GM19397 (cell line): ENCODE measurements around the gene ETDC.
"Not testable (repeated sequence)": the region's sequence is repeated elsewhere in the genome, so short reads cannot be mapped to it uniquely, and the experiment has no call there.

Experiments used
- ATAC-seq: cut with Tn5 transposase; IDR thresholded peaks from one replicate; pipeline ENCODE4 v1.9.1; 2021; ENCODE audit warnings: mild to moderate bottlenecking, moderate library complexity; ENCODE audit not compliant: unreplicated experiment

The ETDC gene

DNA sequence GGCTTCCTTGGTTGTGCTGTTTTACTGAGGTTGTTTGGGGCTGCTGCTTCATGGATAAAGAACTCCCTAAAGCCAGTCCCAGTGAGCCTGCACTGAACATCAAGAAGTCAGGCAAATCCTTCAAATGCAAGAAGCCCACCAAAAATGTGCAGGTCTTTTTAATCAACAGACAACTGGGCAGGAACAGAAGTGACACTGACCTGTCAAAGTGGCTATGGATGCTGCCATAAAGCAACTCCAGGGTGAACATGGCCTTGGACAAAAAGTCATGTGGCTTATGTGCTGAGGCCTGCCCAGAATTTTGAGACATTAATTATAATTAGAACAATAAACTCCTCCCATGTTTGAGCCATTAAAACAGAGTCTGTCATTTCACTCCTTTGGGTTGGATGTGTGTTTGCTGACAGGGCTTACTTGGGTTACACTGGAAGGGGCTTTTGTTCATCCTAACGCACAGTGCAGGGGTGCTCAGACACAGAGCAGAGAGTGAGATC, at the start of gene ETDC:
Gene ETDC, plus strand, starts transcription at position 51 of the 494 bp plus-strand sequence. Its CDS starts 0 bp downstream, at position 51.
- ATAC-seq: no peak

DNA sequence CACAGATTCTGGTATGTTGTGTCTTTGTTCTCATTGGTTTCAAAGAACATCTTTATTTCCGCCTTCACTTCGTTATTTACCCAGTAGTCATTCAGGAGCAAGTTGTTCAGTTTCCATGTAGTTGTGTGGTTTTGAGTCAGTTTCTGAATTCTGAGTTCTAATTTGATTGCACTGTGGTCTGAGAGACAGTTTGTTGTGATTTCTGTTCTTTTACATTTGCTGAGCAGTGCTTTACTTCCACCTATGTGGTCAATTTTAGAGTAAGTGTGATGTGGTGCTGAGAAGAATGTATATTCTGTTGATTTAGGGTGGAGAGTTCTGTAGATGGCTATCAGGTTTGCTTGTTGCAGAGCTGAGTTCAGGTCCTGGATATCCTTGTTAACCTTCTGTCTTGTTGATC, 48.3 kb upstream of the ETDC start:
- ATAC-seq: not testable (repeated sequence)

DNA sequence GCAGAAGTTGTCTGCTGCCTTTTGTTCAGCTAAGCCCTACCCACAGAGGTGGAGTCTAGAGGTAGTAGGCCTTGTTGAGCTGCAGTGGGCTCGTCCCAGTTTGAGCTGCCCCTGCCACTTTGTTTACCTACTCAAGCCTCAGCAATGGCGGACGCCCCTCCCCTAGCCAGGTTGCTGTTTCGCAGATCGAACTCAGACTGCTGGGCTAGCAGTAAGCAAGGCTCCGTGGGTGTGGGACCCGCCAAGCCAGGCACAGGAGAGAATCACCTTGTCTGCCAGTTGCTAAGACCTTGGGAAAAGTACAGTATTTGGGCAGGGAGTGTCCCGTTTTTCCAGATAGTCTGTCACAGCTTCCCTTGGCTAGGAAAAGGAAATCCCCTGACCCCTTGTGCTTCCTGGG, 45.9 kb upstream of the ETDC start:
- ATAC-seq: not testable (repeated sequence)

DNA sequence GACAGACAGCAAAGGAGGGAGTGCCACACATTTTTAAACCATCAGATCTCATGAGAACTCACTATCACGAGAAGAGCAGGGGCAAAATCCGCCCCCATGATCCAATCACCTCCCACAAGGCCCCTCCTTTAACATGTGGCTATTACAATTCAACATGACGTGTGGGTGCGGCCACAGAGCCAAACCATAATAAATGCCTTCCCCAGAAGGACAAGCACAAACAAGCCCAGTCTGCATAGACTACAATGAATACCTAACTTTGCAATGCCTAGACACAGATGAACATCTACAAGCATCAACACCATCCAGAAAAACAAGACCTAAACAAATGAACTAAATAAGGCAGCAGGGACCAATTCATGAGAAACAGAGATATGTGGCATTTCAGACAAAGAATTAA, 45.1 kb upstream of the ETDC start:
- no peak for ATAC-seq

DNA sequence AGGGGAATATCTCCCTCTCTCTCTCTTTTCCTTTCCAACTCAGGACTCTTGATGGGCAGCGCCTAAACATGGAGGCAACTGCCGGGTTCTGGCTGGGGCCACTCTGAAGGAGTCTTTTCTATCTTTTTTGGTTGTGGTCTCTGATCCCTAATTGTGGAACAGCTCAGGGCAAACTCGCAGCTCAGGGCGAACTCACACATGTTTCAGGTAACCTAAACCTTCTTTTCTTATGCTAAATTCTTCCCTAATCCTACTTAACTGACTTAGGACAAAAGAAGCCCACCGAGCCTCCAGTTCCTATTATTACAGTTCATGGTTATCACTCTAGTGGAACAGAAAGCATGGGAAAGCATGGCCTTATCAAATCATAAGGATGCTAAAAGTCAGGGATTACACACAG, 36.1 kb upstream of the ETDC start:
- ATAC-seq: no peak

DNA sequence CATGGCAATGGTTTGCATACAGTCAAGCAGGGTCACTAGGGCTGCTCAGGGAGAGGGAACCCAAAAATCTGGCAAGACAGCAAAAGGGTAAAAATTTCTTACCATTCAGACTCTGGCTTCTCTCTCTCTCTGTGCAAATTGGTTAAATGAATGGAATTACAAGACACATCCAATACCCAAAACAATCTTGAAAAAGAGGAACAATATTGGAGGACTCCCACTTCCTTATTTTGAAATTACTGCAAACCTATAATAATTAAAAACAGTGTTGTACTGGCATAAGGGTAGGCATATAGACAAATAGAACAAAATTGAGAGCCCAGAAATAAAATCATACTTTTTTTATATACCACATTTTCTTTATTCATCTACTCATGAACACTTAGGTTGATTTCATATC, 33.3 kb upstream of the ETDC start:
- no peak for ATAC-seq

DNA sequence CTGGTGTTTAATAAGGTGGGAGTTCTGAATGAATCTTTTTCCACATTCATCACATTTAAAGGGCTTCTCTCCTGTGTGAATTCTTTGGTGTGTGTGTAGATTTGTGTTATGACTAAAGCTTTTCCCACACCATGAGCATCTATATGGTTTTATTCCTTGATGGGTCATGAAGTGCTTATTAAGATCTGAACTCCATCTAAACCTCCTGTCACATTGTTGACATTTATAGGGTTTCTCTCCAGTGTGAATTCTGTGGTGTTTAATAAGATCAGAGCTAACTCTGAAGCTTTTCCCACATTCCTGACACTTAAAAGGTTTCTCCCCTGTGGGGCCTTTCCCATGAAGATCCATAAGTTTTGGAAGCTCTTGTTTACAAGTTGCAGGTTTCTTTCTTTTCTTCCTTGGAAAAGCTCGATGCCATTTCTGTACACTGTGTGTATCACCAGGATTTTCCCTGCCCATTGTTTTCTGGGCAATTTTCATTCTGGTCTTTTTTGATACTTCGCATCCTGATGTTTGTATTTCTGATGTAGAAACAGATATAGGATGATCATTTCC, 21.9 kb upstream of the ETDC start:
- ATAC-seq: no peak

DNA sequence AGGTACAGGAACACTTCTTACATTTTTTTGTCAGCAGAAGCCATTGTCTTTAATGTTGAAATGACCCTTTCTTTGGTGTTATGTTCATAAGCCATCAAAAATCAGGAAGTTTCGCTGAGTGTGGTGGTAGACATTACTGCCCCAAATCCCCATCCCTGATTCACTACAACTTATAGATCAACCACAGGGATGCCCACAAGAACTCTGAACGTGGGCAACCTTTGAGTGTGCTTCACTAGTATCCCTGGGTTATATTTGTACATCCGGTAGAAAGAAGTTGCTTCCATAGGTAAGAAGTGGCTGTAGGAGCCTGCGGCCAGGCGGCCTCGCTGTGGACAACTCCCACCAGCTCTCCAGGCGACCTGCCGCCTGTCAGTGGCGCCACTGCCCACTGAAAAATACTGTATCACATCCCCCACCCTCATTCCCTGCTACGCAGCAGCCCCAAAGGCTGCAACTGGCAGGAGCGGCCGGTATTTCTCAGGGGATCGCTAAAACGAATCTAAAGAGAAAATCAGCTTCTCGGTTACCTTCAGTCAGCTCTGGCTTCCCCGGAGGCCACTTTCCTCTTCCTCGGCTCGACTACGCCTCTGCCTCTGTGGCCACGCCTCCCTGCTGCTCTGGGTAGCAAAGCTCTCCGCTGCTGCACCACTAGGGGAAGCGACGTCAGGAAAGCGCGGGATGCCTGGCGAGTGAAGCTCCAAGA, 13.9 kb upstream of the ETDC start:
- ATAC-seq: peak; percentile 99

DNA sequence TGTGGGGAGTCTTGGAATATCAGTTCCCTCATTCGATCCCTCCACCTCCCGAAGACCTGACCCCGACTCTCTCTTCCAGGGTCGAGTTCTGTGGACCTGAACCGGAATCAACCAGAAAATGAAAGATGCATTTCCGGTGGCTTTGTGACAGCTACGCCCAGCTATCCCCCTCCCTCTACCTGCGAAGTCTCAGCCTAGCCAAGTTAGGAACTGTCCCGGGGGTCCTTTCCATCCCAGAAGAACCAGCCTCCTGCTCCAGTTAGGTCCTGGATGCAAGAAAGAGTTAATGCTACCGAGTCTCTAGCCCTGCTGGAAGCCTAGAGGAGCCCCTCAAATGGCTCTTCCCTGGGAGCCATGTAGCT, 13.4 kb upstream of the ETDC start:
- peak; percentile 70 for ATAC-seq

DNA sequence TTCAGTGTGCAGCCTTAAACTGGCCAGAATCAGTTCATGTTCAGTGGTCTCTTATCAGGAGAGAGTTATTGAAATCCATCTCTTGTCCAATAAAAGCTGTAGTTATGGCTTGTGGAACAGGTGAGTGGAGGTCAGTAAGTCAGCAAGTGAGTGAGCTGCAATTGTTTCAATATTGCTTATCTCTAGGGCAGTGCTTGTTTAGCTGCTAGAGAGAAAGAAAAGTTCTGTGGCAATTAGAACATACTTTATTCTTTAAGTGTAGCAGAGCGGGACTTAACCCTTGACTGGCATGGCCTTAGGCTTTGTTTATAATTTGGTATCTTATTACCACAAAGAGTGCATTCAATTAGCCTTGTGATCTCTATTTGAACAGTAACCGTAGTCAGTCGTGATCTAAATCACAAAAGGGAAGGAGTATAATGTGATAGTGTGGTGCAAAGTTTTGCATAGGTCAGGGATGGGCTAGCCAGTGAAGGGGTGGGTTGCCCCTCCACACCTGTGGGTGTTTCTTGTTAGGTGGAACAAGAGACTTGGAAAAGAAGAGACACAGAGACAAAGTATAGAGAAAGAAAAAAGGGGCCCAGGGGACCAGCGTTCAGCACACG, 6.9 kb upstream of the ETDC start:
- ATAC-seq: no peak

DNA sequence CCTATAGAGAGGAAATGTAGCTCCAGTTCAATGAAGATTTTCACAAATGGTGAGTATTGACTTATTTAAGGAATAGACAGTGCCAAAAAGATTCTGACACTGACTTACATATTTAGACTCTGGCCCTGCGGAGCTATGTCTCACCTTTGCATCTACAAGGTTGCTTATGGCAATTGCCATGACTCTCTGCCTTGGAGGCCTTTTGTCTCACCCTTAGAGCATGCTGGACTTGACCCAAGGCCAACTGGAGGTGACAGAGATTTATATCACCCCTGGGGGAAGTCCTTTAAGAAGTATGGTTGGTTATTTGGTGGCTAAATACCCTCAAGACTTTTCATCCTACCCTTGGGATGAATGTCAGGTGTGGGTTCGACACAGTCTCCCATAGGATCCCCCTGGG, 4.5 kb upstream of the ETDC start:
- ATAC-seq: no peak

DNA sequence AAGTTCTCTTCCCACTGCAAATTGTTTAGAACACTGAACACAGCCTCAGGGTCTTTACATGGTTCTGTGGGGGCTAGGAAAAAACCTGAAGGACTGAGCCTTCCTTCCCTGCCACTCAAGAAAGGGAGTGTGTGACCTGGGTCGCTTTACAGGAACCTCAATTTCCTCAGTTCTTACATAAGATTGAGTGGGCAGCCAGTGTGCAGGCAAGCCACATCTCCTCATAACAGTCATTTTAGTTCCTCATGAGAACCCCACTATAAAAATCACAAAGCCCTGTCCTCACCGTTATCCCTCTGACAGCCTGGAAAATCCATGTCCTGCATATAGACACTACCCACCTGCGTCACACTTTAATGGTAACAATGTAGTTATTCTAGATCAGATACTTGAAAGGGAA, 2.1 kb upstream of the ETDC start:
- ATAC-seq: no peak

DNA sequence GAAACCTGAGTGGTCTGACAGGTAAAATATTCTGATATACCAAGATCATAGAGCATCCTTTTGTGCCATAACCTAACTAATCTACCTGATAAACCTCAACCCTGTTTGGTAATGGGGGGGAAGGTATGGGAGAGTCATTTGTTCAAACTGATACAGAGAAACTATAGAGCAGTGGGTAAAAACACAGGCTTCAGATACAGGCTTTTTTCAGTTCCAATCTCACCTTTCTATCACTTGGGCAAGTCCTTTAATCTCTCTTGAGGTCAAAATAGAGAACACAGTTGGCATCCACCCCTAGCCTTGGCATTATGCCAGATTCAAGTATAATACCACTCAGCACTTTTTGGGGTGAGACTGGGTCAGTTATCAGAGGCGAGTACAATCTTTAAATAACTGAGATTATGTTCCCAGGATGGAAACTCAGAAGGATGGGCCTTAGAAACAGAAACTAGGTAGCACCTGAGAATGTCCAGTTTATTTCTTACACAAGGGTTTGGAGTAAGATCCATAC, 880 bp upstream of the ETDC start:
- ATAC-seq: no peak

DNA sequence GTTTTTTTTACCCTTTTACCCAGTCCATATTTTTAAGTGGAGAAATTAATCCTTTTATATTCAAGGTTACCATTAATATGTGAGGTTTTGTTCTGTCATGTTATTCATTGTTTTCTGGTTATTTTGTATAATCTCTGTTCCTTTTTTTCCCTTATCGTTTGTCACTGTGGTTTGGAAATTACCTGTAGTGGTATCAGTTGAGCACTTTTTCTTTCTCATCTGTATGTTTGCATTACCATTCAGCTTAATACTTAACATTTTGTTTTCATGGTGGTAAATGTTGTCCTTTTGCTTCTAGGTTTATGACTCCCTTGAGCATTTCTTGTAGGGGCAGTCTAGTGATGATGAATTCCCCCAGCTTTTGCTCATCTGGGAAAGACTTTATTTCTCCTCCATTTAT, 6.6 kb downstream of the ETDC start:
- no peak for ATAC-seq

DNA sequence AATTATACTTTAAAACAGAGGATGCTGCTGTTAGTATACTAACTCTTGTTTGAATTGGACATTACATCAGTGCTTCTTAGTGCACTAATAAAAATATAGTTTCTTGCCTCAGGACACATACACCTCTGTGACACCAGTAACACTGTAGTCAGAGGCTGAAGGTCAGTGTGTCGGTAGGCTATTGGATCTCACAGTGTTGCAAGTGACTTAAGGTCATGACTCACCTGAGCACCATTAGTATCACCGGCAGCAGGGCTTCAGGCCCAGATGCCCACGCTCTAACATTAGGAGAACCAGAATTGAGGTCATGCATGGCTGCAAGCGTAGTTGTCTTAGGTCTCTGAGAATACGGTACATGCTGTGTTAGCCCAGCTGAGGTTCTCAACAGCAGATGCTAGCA, 15.2 kb downstream of the ETDC start:
- ATAC-seq: no peak

DNA sequence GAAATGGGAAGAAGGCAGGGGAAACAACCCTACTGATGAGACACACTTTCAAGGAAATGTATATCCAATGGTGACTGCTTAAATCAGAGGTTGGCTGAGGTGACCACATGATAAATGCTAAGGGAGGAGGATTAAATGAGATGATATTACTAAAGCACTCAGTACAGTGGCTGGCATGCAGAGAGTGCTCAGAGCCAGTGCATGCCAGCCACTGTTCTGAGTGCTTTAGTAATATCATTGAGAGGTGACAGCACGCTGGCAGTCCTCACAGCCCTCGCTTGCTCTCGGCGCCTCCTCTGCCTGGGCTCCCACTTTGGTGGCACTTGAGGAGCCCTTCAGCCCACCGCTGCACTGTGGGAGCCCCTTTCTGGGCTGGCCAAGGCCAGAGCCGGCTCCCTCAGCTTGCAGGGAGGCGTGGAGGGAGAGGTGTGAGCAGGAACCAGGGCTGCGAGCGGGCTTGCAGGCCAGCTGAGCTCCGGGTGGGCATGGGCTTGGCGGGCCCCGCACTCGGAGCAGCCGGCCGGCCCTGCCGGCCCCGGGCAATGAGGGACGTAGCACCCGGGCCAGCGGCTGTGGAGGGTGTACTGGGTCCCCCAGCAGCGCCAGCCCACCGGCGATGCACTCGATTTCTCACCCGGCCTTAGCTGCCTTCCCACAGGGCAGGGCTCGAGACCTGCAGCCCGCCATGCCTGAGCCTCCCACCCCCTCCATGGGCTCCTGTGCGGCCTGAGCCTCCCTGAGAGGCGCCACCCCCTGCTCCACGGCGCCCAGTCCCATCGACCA, 15.9 kb downstream of the ETDC start:
- ATAC-seq: not testable (repeated sequence)

DNA sequence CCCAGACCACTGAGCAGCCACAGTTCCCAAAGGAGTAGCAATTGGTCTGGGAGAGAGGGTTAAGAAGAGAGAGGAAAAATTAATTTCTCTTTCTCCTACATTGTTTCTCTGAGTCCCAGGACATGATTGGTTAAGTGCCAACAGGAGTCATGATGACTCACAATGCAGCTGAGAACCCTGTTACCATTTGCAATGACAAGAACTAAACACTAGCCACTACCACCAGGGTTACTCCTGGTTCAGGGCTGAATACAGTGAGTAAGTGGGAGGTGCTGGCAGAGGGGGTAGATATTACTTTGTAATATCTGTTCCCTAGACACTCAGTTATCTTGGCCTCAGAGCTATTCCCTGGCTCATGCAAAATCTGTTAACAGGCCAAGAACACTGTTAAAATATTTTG, 18.0 kb downstream of the ETDC start:
- ATAC-seq: no peak

DNA sequence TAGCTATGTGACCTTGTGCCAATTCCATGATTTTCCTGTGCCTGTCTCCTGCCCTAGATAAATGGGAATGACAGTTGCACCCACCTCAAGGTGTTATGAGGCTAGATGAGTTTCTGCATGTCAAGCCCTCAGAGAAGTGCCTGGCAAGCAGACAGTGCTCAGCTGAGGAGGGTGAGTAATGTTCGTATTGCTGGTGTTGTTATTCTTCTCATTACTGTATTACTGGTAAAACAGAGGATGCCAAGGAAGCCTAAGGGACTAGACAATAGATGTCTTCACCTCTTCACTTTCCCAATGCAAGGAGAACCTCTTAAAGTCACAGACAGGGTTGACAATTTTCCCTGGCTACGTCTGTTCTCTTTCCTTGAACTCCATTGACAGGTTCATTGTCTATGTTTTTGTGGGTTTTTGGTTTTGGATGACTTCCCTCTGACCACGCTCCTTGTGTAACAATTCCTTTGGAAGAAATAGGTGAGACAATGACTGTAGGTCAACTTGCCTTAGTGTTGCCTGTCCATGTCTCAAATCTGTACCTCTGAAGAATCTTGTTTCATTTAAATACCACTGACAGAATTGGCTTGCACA, 19.2 kb downstream of the ETDC start:
- no peak for ATAC-seq

DNA sequence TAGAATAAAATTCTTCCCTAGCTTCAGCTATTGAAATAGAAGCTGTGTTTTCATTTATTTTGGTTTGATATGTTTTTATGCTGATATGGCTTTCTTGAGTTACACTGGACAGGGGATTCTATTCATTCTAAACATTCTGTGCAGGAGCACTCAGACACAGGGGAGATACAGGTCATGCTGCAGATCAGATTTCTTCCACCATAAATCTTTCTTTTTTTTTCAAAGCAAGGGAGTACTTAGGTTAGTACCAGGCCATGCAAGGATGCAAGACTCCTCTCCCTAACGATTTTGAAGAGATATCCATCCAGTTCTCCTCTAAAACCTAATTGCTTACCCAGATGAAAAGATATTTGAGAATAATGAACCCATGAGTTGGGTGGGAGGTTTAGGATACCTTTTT, 21.4 kb downstream of the ETDC start:
- no peak for ATAC-seq

DNA sequence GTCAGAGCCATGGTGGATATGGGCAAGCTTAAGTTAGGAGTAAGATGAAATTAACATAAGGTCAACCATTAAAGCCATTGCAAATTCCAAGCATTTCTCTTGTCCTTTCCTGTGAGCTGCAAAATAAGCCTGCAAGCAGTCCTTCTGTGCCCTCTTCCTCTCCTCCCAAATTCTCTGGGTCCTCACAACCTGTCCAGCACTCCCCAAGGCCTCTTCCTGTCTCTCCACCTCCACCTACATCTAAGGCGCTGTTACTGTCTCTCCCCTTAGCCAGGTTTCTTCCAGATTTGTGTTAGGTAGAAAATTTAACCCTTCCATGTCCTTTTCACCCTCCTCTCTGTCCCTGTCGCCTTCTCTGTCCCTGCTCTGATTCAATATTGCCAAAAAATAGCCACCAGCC, 22.2 kb downstream of the ETDC start:
- no peak for ATAC-seq

DNA sequence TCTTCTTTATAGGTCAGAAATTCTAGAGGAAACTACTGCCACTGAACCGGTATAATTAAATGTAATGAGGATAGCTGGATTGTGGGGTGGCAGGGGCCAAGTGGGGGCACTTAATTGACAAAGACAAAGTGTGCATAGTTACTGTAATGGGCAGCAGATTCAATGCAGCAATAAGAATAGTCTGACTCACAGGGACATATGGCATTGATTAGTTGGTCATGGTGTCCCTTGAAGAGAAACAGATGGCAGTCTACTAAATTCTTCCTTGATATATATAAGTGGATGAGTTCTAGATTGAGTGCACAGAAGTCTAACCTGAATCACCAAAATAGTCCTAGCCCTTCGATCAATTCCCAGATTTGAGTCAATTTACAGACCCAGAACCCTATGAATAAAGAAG, 31.6 kb downstream of the ETDC start:
- ATAC-seq: no peak
